ENCODE measurements around the gene DMWD.
A peak's percentile ranks its signal among the peaks of the same experiment; 100 is the strongest.

Gene DMWD, protein sequence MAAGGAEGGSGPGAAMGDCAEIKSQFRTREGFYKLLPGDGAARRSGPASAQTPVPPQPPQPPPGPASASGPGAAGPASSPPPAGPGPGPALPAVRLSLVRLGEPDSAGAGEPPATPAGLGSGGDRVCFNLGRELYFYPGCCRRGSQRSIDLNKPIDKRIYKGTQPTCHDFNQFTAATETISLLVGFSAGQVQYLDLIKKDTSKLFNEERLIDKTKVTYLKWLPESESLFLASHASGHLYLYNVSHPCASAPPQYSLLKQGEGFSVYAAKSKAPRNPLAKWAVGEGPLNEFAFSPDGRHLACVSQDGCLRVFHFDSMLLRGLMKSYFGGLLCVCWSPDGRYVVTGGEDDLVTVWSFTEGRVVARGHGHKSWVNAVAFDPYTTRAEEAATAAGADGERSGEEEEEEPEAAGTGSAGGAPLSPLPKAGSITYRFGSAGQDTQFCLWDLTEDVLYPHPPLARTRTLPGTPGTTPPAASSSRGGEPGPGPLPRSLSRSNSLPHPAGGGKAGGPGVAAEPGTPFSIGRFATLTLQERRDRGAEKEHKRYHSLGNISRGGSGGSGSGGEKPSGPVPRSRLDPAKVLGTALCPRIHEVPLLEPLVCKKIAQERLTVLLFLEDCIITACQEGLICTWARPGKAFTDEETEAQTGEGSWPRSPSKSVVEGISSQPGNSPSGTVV

DNA sequence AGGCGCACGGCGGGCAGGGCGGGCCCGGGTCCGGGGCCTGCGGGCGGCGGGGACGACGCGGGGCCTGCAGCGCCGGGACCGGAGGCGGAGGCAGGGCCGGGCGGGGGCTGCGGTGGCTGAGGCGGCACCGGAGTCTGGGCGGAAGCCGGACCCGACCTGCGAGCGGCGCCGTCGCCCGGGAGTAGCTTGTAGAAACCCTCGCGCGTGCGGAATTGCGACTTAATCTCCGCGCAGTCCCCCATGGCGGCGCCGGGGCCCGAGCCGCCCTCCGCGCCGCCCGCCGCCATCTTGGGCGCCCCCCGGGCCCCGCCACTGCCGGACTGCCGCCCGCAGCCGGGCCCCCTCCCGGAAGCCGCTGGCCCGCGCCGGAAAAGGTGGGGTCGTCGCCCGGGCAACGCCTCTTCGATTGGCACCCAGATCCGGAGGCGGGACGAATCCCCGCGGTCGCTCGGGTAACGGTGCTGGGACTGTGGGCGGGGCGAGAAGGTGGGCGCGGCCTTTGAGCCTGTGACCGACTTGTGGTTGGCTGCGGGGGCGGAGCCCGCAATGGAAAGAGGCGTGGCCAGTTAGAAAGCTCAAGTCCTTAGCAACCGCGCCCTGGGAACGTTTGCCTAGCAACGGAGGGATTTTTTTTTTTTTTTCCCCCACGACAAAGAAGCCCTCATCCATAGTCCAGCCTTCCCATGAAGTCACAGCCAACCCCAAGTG, at the start of gene DMWD:
Gene DMWD, minus strand, starts transcription at position 376 of the 708 bp plus-strand sequence. Its CDS starts 89 bp downstream, at position 287.
- DNase-seq (ENCODE audit: low read depth): peak; percentile 99

DNA sequence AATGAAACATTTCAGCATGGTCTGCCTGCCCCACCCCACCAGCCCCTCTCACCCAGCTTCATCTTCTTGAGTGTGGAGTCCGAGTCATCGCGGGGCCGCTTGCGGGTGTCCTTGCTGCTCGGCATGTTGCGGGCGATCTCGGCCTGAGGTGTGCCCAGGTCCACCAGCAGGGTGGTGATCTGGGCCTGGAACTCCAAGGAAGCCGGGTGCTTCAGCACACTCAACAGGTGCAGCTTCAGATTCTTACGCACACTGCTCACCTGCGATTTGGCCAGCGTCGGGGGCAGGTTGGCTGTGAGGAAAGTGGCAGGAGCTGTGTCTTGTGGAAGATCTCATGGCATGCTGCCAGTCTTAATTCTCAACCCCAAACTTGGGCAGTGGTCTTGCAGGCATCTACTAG, 49.6 kb upstream of the DMWD start:
- no peak for DNase-seq (ENCODE audit: low read depth)

DNA sequence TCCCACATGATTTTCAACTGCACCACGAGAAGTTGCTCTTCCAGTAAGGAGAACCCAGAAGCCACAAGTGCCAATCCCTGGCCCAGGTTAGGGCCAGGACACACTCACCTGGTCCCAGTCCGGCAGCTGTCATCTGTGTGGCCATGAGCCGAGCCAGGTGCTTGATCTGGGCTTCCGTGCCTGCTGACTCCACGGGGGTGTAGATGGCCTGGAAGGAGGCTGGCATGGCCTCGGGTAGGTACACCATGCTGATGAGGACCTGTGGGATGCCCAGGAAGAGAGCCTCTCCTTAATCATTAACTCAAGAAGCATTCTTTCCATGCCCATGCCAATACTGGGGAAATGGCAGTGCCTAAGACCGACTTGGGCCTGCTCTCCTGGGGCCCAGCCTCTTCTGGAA, 42.3 kb upstream of the DMWD start:
- DNase-seq (ENCODE audit: low read depth): no peak

DNA sequence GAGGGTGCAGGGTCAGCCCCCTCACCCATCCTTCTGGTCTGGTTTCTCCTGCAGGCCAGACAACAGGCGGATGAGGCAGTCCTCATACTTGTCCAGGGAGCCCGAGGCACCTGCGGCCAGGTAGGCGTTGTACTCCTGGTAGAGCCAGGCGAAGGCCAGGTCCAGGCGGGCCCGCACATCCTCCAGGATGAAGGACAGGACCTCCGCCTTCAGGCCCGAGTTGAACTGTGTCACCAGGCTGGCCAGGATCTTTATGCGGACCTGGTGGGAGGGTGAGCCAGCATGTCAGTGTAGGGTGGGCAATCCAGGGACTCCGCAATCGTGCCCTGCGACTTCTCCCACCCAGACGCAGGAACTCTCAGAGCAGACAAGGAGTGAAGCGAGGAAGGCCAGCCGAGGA, 36.3 kb upstream of the DMWD start:
- no peak for DNase-seq (ENCODE audit: low read depth)

DNA sequence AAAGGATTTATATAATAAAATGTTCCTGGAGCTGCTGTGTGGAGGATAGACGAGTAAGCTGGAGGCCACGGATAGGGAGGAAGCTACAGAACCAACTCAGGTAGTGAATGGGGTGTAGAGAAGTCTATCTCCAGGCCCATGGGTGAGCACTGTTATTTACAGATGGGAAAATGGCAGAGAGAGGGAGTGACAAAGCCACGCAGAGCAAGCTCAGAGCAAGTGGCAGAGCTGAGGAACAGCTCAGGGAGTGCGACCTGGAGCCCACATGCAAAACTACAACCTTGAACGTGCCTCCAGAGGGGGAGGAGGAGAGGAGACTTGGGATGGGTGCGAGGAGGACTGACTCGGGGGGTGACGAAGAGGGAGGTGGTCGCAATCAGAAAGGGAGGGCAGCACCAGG, 35.9 kb upstream of the DMWD start:
- no peak for DNase-seq (ENCODE audit: low read depth)

DNA sequence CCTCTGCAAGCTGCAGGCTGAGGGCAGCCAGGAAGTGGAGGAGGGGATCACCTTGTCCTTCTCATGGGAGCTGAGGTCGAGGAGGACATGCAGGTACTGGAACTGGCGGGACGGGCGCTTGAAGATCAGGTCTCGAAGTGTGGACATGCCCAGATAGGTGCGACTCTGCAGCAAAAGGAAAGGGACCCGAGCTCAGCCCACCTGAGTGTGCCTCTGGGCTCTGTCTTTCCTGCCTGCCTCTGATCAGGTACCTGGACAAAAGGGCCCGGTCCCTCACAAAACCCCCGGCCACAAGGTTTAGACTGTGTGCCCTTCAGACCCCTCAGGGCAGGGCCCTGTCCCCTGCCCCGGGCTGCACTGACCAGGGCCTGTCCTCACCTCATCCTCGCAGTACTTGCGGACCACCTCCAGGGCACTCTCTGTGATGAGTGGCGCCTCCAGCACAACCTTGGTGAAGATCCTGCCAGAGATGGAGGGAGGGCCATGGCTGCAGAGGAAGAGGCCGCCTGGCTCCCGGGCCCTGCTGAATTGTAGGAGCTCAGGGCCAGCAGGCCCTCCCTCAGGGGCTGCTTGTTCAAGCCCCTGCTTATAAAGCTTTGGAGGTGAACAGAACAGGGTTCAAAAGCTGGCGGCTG, 34.9 kb upstream of the DMWD start:
- no peak for DNase-seq (ENCODE audit: low read depth)

DNA sequence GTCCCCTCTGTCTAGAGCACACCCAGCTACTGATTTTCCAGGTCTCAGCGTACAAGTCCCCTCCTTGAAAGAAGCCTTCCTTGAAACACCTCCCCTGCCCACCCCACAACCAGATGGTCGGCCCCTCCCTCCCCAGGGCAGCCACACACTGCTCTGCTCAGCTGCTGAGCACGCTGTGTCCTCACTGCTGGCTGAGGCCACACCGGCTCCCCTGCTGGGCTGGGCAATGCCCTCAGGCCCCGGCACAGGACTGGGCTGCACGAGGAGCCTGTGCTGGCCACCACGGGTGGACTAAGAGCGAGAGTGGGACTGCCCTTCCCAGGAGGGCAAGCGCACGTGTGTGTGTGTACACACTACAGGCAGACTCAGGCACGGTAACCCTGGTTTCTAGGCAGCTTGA, 34.3 kb upstream of the DMWD start:
- no peak for DNase-seq (ENCODE audit: low read depth)

DNA sequence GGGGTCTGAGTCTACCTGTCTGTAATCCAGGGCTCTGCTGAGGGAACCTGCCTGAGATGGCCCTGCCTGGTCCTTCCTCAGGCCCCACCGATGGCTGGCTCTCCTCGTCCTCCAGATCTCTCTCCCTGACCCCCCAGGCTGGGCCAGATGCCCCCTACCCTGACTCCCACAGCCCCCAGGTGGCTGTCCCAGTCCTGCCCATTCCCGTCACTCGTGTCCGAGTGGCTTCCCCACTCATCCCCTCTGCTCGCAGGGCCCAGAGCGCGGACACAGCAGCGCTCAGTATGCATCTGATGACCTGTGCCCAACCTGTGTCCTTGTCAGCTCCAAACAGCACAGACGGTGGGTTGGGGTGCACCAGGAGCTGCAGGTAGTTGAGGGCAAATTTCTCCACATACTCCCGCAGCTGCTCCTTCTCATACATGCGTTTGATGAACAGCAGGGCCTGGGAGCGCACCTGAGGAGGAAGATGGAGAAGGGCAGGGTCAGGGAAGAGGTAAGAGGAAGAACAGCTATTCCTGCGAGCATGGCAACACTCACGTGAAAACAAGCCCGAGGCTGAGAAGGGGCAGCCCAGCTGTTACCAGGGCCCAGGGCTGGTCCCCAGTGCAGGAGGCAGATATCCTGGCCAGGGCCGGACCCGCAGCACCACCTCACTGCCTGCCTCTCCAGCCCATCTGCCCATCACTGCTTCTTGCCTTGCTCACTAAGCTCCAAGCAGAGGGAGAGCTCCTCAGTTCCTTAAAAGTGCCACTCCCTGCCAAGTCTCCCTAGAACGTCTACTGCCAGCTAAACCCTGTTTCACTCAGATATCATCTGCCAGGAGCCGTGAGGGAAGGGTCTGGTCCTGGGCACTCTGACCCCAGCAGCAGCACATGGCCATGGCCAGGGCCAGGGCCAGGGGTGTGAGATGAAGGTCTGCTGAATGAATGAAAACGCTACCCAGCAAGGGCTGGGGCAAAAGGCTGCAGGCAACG, 33.6 kb upstream of the DMWD start:
- DNase-seq (ENCODE audit: low read depth): no peak

DNA sequence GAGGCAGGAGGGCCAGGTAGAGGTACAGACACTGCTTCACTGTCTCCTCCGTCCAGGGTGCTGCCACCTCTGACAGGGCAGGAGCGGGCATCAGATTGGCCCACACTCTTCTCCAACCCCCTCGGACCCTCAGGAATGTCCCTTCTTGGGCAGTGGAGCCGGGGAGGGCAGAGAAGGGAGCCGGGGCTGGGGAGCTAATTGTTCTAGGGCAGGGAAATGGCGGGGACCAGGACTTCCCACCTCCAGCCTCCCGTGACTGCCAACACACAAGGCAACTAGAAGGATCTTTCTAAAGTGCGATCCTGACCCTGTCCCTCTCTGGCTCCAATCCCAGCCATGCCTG, 32.6 kb upstream of the DMWD start:
- no peak for DNase-seq (ENCODE audit: low read depth)

DNA sequence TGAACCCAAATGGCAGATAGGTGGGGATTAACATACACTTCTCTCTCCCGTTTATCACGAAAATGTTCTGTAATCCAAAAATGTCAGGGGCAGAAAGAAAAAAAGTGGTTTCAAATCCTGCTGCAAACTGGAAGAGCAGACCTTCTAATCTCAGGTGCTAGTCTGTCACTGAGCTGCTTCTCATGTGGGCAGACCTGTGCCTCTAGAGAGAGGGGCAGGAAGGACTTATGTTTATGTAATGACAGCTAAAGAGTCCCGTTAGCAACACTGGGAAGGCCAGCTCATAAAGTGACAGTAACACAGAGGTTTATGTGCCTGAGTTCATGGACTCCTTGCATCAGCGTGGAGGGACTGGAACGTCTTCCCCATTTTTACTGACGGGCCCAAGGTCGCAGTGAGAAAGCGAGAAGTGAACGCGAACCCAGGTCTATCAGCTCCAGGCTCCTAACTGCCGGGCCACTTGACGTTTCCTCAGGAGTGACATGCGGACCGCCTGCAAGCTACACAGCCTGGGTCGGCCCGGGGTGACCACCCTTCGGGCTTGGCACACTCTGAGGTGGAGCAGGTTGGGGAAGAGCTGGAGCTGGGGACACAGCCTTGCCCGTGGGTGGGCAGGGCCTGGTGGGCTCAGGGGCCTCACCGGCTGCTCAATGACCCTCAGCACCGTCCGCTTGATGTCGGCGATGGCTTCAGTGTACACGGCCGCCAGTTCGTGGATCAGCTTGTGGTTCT, 32.1 kb upstream of the DMWD start:
- no peak for DNase-seq (ENCODE audit: low read depth)

DNA sequence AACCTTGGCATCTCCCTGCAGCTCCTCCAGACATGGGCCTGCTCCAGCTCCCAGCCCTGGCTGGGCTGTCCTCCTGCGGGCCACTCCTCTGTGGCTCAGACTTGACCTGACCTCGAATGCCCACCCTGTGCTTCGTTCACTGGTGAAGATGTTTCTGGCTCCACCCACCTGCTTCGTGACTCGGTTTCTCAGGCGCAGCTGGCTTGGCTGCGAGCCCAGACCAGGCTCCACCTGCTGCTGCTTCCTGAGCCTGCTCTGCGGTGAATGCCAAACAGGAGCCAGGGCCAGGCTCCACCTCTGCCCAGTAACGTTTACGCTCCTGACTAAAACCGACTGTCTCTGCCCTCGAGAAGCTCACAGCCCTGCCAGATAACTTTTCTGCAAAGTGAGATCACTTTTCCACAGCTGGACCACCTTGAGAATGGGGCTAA, 31.4 kb upstream of the DMWD start:
- DNase-seq (ENCODE audit: low read depth): no peak

DNA sequence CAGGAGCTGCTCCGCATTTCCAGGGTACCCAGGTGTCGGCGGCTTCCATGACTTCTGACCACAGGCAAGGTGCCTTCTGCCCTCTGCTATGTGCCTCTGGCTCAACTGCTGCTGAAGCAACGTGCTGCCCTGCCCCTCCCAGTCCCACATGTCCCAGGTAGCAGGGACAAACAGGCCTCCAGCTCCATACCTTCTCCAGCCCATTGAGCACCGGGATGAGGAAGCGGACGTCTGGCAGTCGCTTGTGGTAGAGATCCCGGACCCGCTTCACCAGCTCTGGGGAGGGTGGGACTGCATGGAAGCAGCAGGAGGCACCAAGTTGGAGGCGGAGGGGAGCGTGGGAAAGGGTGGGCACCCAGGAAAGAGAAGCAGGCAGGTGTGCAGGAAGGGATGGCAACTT, 30.5 kb upstream of the DMWD start:
- no peak for DNase-seq (ENCODE audit: low read depth)

DNA sequence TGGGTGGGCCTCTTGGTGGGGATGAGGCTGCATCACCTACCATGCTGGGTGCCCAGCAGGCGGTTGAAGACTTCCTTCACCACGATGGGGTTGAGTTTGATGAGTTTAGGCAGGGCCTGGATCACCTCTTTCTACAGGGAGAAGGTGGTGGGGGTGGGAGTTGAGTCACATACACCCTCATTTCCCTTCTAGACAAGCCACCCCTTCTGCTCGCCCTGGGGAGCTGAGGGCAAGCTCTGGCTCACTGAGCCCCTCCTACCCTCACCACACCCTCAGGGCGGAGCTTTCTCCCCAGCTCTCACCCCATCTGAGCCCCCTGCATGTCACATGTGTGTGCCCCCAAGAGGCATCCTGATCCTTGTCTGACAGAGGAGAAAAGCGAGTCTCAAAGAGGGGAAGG, 30.1 kb upstream of the DMWD start:
- DNase-seq (ENCODE audit: low read depth): no peak

DNA sequence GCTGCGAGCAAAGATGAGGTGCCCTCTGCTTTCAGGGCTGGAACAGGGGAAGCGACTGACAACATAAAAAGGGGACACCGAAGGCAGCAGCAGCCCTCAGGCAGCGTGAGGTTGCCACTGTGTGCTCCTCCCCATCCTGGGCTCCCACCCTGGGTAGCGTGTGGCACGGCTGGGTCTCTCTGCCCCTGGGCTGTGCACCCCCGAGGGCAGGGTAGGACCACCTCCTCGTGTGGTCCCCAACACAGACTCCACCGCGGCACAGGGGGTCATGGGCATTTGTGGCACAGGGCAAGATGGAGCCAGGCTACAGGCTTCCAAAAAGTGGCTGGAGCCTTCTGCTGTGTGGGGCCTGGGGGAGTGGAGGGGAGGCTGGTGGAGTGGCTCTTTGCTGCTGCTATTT, 28.9 kb upstream of the DMWD start:
- DNase-seq (ENCODE audit: low read depth): no peak

DNA sequence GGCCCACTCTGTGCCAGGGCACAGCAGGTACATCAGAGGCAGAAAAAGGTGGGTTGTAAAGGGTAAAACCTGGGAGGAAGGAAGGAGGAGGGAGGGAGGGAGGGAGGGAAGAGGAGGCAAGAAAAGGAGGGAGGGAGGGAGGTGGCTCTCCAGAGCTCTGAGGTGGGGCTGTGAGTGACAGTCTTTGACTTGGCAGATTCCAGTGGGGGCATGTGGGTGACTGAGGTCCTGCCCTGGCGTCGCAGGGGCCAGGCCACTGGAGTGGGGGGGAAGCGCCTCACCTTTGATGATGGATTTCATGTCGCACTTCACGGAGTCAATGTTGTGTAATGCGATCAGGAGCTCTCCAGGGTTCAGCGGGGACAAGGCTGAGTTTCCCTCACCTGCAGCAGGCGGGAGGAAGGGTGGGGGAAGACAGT, 28.5 kb upstream of the DMWD start:
- DNase-seq (ENCODE audit: low read depth): no peak

DNA sequence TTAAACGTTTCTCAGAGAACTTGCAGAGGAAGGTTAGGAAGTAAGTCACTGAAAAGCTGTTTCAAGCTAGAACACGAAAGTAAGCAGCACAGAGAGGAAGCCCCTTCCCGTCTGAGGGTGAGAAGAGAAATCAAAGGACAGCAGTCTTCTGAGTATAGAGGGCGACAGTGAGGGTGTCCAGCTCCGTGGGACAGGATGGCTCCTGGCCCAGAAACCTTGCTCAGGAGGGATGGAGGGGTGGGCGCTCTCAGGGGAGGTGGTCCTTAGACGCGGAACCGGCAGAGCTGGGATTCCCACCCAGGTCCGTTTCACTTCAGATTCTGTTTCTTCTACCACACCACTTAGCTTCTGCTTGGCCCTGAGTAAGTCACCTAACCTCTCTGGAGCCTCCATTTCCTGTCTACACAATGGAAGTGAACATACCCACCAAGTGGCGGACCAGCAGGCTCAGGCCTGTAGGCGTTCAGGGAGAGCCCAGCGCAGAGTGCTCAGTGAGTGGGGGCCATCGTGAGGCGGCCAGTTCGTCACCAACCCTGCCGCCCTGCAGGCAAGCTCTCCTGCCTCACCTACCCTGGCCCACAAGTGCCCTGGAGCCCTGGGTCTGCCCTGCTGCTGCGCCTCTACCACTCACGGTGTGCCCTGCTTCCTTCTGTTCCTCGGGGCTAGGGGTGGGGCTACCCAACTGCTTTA, 27.9 kb upstream of the DMWD start:
- DNase-seq (ENCODE audit: low read depth): no peak

DNA sequence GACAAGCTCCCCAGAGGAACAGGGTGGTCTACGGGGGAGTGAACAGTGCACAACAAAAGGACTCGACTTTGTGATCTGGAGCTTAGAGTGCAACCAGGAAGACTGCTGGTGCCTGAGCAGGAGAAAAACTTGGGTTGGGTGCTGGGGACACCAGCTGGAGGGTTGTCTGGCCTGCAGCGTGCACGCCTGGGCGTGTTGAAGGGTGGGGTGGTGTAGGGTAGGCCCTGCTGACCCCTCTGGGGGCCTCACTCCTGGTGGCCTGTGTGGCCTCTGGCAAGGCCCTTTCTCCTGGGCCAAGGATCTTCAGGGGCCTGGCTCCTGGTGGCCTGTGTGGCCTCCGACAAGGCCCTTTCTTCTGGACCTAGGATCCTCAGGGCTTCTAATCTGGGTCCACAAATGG, 27.1 kb upstream of the DMWD start:
- no peak for DNase-seq (ENCODE audit: low read depth)

DNA sequence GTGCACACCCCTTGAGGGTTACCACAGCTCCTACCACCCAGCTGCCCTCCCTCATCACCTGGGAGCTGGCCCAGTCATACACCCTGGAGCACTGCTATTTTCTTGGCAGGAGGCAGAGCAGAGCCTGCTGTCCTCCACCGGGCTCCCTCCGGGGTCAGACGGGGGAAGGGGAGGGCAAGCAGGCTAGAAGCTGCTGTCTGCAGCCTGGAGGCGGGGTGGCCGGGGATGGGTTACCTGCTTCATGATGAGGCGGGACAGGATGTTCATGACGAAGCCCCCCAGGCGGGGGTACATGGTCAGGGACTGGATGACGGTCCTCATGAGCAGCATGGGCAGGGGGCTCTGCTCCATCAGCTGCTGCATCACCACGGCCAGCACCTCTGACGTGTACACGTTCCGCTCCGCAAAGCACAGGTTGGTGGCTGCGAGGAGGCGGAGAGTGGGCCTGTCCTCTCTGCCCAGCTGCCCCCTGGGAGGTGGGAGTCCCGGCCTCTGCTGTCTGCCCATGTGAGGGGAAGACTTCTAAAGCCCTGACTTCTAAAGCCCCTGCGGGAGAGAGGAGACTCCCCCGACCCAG, 25.2 kb upstream of the DMWD start:
- no peak for DNase-seq (ENCODE audit: low read depth)

DNA sequence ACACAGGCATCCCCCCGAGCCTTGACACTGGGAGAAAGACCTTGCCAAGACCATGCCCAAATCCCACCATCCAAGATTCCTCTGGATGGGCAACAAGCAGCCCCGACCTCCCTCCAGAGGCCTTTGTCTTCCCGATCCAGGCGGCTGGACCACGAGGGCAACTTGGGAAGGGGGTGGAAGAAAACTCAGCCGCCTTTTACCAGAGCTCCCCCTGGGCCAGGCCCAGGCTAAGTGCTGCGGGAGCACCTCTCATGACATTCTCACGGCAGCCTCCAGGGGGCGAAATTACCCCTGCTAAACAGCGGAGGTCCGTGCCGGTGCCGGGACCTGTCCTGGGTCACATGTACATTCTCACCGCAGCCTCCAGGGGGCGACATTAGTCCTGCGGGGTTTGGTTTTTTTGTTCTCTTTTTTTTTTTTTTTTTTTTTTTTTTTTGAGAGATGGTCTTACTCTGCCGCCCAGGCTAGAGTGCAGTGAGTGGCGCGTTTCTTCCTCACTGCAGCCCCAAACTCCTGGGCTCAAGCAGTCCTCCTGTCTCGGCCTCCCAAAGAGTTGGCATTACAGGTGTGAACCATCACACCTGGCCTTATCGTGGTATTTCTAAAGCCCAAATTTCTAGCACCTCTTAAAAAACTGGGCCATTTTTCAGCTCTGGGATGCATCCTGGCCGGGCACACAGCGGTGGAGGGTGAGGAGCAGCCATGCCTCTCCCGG, 24.5 kb upstream of the DMWD start:
- DNase-seq (ENCODE audit: low read depth): peak; percentile 93

Measured in EH (cell line).